H1 (cell line): ENCODE data around the gene HADHB. TPM values are rescaled to one million over a fixed set of nuclear protein-coding genes. Genes with fewer than 3 reads are reported as not detected.

Experiments used
- CTCF ChIA-PET: fragments of 300-600 bp; sonication (Branson Sonifier 250); formaldehyde crosslinking; loops from one replicate; lab custom pipeline; 2021; ENCODE audit not compliant: partially characterized antibody; lab: Charles Lee
- POLR2A ChIA-PET: fragments of 300-600 bp; sonication (Branson Sonifier 250); formaldehyde crosslinking; loops from one replicate; lab custom pipeline; 2021; ENCODE audit warnings: inconsistent platforms; ENCODE audit not compliant: partially characterized antibody; lab: Charles Lee
- DNase-seq, 2 experiments: peaks; one replicate each; pipeline versions ENCODE4 v3.0.0 to v3.0.0-alpha.2; 2010 to 2022; ENCODE audit warnings: low spot score in 2 of 2, low read depth in 1 of 2, mixed read lengths in 1 of 2
- FAIRE-seq: peaks from 2 replicates; lab custom pipeline; 2011; peaks lifted over from hg19 to GRCh38; lab: Jason Lieb, UNC
- H2AFZ ChIP-seq: 2 replicates; pipeline ENCODE4 v1.8.1; 2012; ENCODE audit warnings: low read length, inconsistent platforms
- H2AK5ac ChIP-seq: 2 replicates; pipeline ENCODE4 v1.6.1; 2013; ENCODE audit warnings: low read depth, low read length
- H2BK120ac ChIP-seq: replicated peaks from 2 replicates; pipeline ENCODE3; 2013; ENCODE audit warnings: low read depth, low read length, inconsistent platforms
- H2BK12ac ChIP-seq: 2 replicates; pipeline ENCODE4 v1.6.1; 2013; ENCODE audit warnings: low read depth, low read length
- H2BK15ac ChIP-seq: 2 replicates; pipeline ENCODE4 v1.6.1; 2013; ENCODE audit warnings: low read length
- H2BK20ac ChIP-seq: 2 replicates; pipeline ENCODE4 v1.6.1; 2013; ENCODE audit warnings: low read length
- H2BK5ac ChIP-seq: 2 replicates; pipeline ENCODE4 v1.6.1; 2013; ENCODE audit warnings: low read depth, low read length
- H3K14ac ChIP-seq: 2 replicates; pipeline ENCODE4 v1.6.1; 2013; ENCODE audit warnings: inconsistent platforms; ENCODE audit not compliant: insufficient read length
- H3K18ac ChIP-seq: 2 replicates; pipeline ENCODE4 v1.6.1; 2013; ENCODE audit warnings: low read length; ENCODE audit errors: extremely low read depth
- H3K23ac ChIP-seq: 2 replicates; pipeline ENCODE4 v1.6.1; 2013; ENCODE audit warnings: inconsistent platforms; ENCODE audit not compliant: insufficient read length
- H3K23me2 ChIP-seq: 2 replicates; pipeline ENCODE4 v1.6.1; 2013; ENCODE audit warnings: low read depth, low read length
- H3K27ac ChIP-seq: 2 replicates; pipeline ENCODE4 v1.6.1; 2011; ENCODE audit warnings: low read depth, low read length, inconsistent platforms
- H3K27me3 ChIP-seq, 4 experiments: replicated peaks in 1 of 4; 1 replicate in 1 of 4; 2 replicates in 3 of 4; pipeline versions ENCODE4 v1.6.1 to v1.8.1; 2011 to 2013; ENCODE audit warnings: low read length in 3 of 4, mild to moderate bottlenecking in 3 of 4, inconsistent platforms in 2 of 4, mixed read lengths in 2 of 4, moderate library complexity in 1 of 4; ENCODE audit not compliant: control insufficient read depth in 3 of 4, insufficient read depth in 3 of 4; ENCODE audit errors: extremely low read depth in 1 of 4
- H3K36me3 ChIP-seq, 4 experiments: 2 replicates each; pipeline versions ENCODE4 v1.6.1 to v1.8.1; 2011 to 2013; ENCODE audit warnings: mild to moderate bottlenecking in 4 of 4, low read length in 3 of 4, moderate library complexity in 2 of 4, control low read depth in 1 of 4, inconsistent platforms in 1 of 4; ENCODE audit not compliant: insufficient read depth in 4 of 4, control insufficient read depth in 2 of 4
- H3K4ac ChIP-seq: replicated peaks from 2 replicates; pipeline ENCODE3; 2013; ENCODE audit warnings: low read length, low read depth, mixed read lengths, inconsistent platforms; ENCODE audit not compliant: insufficient read length
- H3K4me1 ChIP-seq, 4 experiments: replicated peaks in 1 of 4; 1 replicate in 1 of 4; 2 replicates in 3 of 4; pipeline versions ENCODE4 v1.6.1 to v1.8.1; 2011 to 2013; ENCODE audit warnings: low read length in 3 of 4, inconsistent platforms in 2 of 4, mixed read lengths in 1 of 4; ENCODE audit not compliant: insufficient read depth in 4 of 4, control insufficient read depth in 3 of 4
- H3K4me2 ChIP-seq, 2 experiments: 2 replicates each; pipeline versions ENCODE4 v1.6.1 to v1.8.1; 2011 to 2013; ENCODE audit warnings: low read depth in 2 of 2, low read length in 2 of 2, control low read depth in 1 of 2, inconsistent platforms in 1 of 2, mild to moderate bottlenecking in 1 of 2; ENCODE audit not compliant: insufficient read depth in 1 of 2
- H3K4me3 ChIP-seq, 4 experiments: fragments of 200-600, 300-600 bp in 1 of 4; sonication (generic), shearing (Covaris generic), sonication (Bioruptor Twin) in 1 of 4; 2 replicates each; pipeline versions ENCODE4 v1.5.1 to v1.8.1; 2011 to 2016; ENCODE audit warnings: low read length in 4 of 4, low read depth in 3 of 4, control low read depth in 2 of 4, inconsistent platforms in 2 of 4, mild to moderate bottlenecking in 2 of 4, mixed read lengths in 1 of 4, moderate library complexity in 1 of 4; ENCODE audit not compliant: insufficient read depth in 2 of 4; ENCODE audit errors: extremely low read depth in 1 of 4
- H3K56ac ChIP-seq: replicated peaks from 2 replicates; pipeline ENCODE3; 2013; ENCODE audit warnings: low read depth, mild to moderate bottlenecking, mixed read lengths, low read length, inconsistent platforms; ENCODE audit not compliant: insufficient read length
- H3K79me1 ChIP-seq: 2 replicates; pipeline ENCODE4 v1.6.1; 2013; ENCODE audit warnings: low read depth, low read length, control low read depth
- H3K79me2 ChIP-seq, 2 experiments: 2 replicates each; pipeline versions ENCODE4 v1.6.1 to v1.8.1; 2012 to 2013; ENCODE audit warnings: low read length in 2 of 2, mild to moderate bottlenecking in 2 of 2, inconsistent platforms in 1 of 2; ENCODE audit not compliant: insufficient read depth in 2 of 2, control insufficient read depth in 1 of 2
- H3K9ac ChIP-seq, 4 experiments: replicated peaks in 1 of 4; 1 replicate in 1 of 4; 2 replicates in 3 of 4; pipeline versions ENCODE4 v1.6.1 to v1.8.1; 2011 to 2013; ENCODE audit warnings: low read depth in 3 of 4, low read length in 3 of 4, control low read depth in 2 of 4, mild to moderate bottlenecking in 2 of 4, moderate library complexity in 2 of 4, inconsistent platforms in 1 of 4; ENCODE audit errors: extremely low read depth in 1 of 4
- H3K9me3 ChIP-seq, 2 experiments: 2 replicates each; pipeline versions ENCODE4 v1.6.1 to v1.8.1; 2012 to 2013; ENCODE audit warnings: mild to moderate bottlenecking in 2 of 2, moderate library complexity in 2 of 2, control low read depth in 1 of 2, inconsistent platforms in 1 of 2, low read depth in 1 of 2, low read length in 1 of 2, mixed read lengths in 1 of 2; ENCODE audit not compliant: insufficient read depth in 2 of 2
- H4K20me1 ChIP-seq, 2 experiments: replicated peaks in 1 of 2; 2 replicates each; pipeline versions ENCODE3 to v1.8.1; 2011 to 2013; ENCODE audit warnings: inconsistent platforms in 2 of 2, low read length in 2 of 2, mild to moderate bottlenecking in 1 of 2; ENCODE audit not compliant: insufficient read depth in 2 of 2, control insufficient read depth in 1 of 2
- H4K5ac ChIP-seq: 2 replicates; pipeline ENCODE4 v1.6.1; 2013; ENCODE audit warnings: low read length, low read depth, mixed read lengths, inconsistent platforms; ENCODE audit not compliant: insufficient read length
- H4K8ac ChIP-seq: 2 replicates; pipeline ENCODE4 v1.8.0; 2013; ENCODE audit warnings: mild to moderate bottlenecking, moderate library complexity, low read length, inconsistent platforms; ENCODE audit not compliant: insufficient read depth; ENCODE audit errors: extremely low read depth
- H4K91ac ChIP-seq: replicated peaks from 2 replicates; pipeline ENCODE3; 2013; ENCODE audit warnings: low read length, mixed read lengths, inconsistent platforms; ENCODE audit not compliant: insufficient read length
- ASH2L ChIP-seq: fragments of 200-600, 300-600 bp; sonication (generic); IDR thresholded peaks from one replicate; pipeline ENCODE4 v1.7.1; 2017; ENCODE audit warnings: low read length
- CBX8 ChIP-seq: fragments of 300-800, 300-1000 bp; sonication (generic); IDR thresholded peaks from 2 replicates; pipeline ENCODE4 v1.7.1; 2016; ENCODE audit warnings: low read depth, low read length, borderline replicate concordance
- CHD1 ChIP-seq: IDR thresholded peaks from 2 replicates; pipeline ENCODE4 v1.6.1; 2012; ENCODE audit warnings: low read depth, low read length, improper control_type of control experiment
- CTBP2 ChIP-seq: IDR thresholded peaks from 2 replicates; pipeline ENCODE4 v1.7.0; 2011; ENCODE audit warnings: borderline replicate concordance, mild to moderate bottlenecking, moderate library complexity, mixed read lengths, low read length; ENCODE audit not compliant: insufficient read depth, insufficient read length
- E2F6 ChIP-seq: IDR thresholded peaks from 2 replicates; pipeline ENCODE4 v1.6.1; 2012; ENCODE audit warnings: inconsistent platforms
- EGR1 ChIP-seq: IDR thresholded peaks from 2 replicates; pipeline ENCODE4 v1.6.1; 2011; ENCODE audit warnings: low read depth, low read length, borderline replicate concordance
- FOSL1 ChIP-seq: IDR thresholded peaks from 2 replicates; pipeline ENCODE4 v1.6.1; 2011; ENCODE audit warnings: mild to moderate bottlenecking, low read depth, low read length, moderate library complexity; ENCODE audit not compliant: insufficient read depth
- KDM1A ChIP-seq: fragments of 200-600, 300-600 bp; sonication (generic); IDR thresholded peaks from 2 replicates; pipeline ENCODE4 v1.7.1; 2016; ENCODE audit warnings: mild to moderate bottlenecking, low read length, borderline replicate concordance
- POLR2A ChIP-seq, 2 experiments: IDR thresholded peaks; 1 replicate in 1 of 2; 2 replicates in 1 of 2; pipeline ENCODE4 v1.6.1; 2011; ENCODE audit warnings: low read depth in 2 of 2, low read length in 2 of 2, mild to moderate bottlenecking in 2 of 2; ENCODE audit errors: control extremely low read depth in 1 of 2
- RFX5 ChIP-seq: IDR thresholded peaks from 2 replicates; pipeline ENCODE4 v1.6.1; 2011; ENCODE audit warnings: low read depth, low read length, improper control_type of control experiment, borderline replicate concordance
- RNF2 ChIP-seq: fragments of 200-900, 300-1000 bp; sonication (generic); IDR thresholded peaks from 2 replicates; pipeline ENCODE4 v1.7.1; 2016; ENCODE audit warnings: borderline replicate concordance, low read depth, mild to moderate bottlenecking, antibody characterized with exemption, low read length; ENCODE audit not compliant: poor library complexity, severe bottlenecking; ENCODE audit errors: missing control alignments
- SUZ12 ChIP-seq: fragments of 200-600 bp; sonication (generic); IDR thresholded peaks from 2 replicates; pipeline ENCODE4 v1.6.1; 2012; ENCODE audit warnings: mild to moderate bottlenecking, inconsistent platforms, low read length, moderate library complexity, mixed read lengths
- TAF1 ChIP-seq: IDR thresholded peaks from 2 replicates; pipeline ENCODE4 v1.6.1; 2011; ENCODE audit warnings: mild to moderate bottlenecking, low read depth, low read length
- TBP ChIP-seq: IDR thresholded peaks from 2 replicates; pipeline ENCODE4 v1.6.1; 2011; ENCODE audit warnings: low read depth, low read length, improper control_type of control experiment
- TCF12 ChIP-seq: IDR thresholded peaks from 2 replicates; pipeline ENCODE4 v1.6.1; 2011; ENCODE audit warnings: low read depth, mild to moderate bottlenecking, low read length
- polyA plus RNA-seq, 7 experiments: library from polyadenylated mRNA; depleted of rRNA in 3 of 7; stranded (reverse) in 5 of 7; unstranded in 2 of 7; fragments of >200 nt in 5 of 7; fragments of 200-250 nt in 2 of 7; gene quantifications; 1 replicate in 5 of 7; 2 replicates in 1 of 7; 4 replicates in 1 of 7; pipeline versions ENCODE4 v1.2.1 to v1.2.3, GENCODE V29; 2011 to 2013; ENCODE audit warnings: missing spikeins in 2 of 7, mixed read lengths in 2 of 7
- total RNA-seq: library from RNA; stranded (reverse); fragmentation: NEBNext Ultra II Directional; extraction: Animal tissue kit (Norgen Biotek cat#: 25700); gene quantifications from 2 replicates; pipeline ENCODE4 v1.2.1, GENCODE V29; 2021

The HADHB gene
- total and polyA plus RNA-seq, 2 of the 8 experiments (the other 6 are each of a cell fraction or from before 2014, with no cell fraction given), result 47.7 to 52.3 TPM

DNA sequence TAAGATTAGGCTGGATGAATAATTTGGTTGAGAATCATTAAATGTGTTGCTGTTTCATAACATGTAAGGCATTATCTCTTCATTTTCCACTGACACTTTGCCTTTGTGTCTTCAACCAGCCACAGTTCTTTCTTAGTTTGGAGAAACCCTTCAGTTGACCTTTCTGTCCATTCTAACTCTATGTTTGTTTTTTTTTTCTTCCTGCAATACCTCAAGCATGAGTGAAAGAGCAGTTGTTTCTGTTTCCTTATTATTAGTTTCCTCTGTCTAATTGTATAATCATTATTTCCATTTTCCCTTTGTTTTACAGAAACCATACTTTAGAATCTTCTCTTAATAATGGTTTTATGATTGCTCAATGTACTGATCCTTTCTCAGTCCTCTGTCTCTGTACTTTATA lies 25.6 kb downstream of the HADHB start:
- Histone ChIP-seq H2BK15ac (no peak overlapping the region), H3K36me3 (peaks cover 0 to 6% (median 3%) of the 10 kb centered on the region in 4 experiments; a peak in 4 of 8 replicates), H3K23me2 (no peaks in the 10 kb centered on the region), H3K9ac (no peak overlapping the region), H4K91ac (no peak overlapping the region), H3K18ac (no peak overlapping the region), H2BK20ac (no peak overlapping the region), H3K23ac (no peak overlapping the region), H3K4ac (no peak overlapping the region), H4K20me1 (peaks cover 0 to 2% of the 10 kb centered on the region in 2 experiments), H3K56ac (no peak overlapping the region), H4K8ac (no peak overlapping the region), H3K27ac (no peak overlapping the region), H2BK12ac (no peak overlapping the region), H3K4me2 (no peak overlapping the region), H2AK5ac (no peak overlapping the region), H3K4me1 (no peaks in the 10 kb centered on the region), H4K5ac (no peak overlapping the region), H3K27me3 (peaks cover 0 to 1% (median 0%) of the 10 kb centered on the region in 4 experiments; a peak in 1 of 7 replicates), H2BK120ac (no peak overlapping the region), H2BK5ac (no peak overlapping the region), H3K79me2 (no peaks in the 10 kb centered on the region), H3K4me3 (no peak overlapping the region), H3K79me1 (no peaks in the 10 kb centered on the region), H3K9me3 (no peaks in the 10 kb centered on the region), H2AFZ (no peak overlapping the region), H3K14ac (no peak overlapping the region)
- CTCF ChIA-PET, result interaction anchor here (0.6 to 1.1 kb wide), 4 partner anchors 12 to 43 kb away, joined by 3 read pairs; no protein-coding TSS in a partner anchor
- TF ChIP-seq SUZ12, result no peak
- no peak for TF ChIP-seq E2F6
- no peak for TF ChIP-seq FOSL1
- no peak for TF ChIP-seq POLR2A (IDR thresholded peaks at IDR 0.05; ENCODE audit: control extremely low read depth in 1 of 2, low read depth in 2 of 2, low read length in 2 of 2)
- no peak for TF ChIP-seq CBX8
- no peak for TF ChIP-seq TBP
- no peak for TF ChIP-seq TAF1
- no peak for TF ChIP-seq CTBP2
- TF ChIP-seq CHD1, result no peak
- no peak for TF ChIP-seq RFX5
- TF ChIP-seq RNF2, result no peak
- TF ChIP-seq EGR1, result no peak
- TF ChIP-seq ASH2L, result no peak
- no peak for TF ChIP-seq KDM1A
- TF ChIP-seq TCF12, result no peak
- POLR2A ChIA-PET, result interaction anchor here (1.0 to 2.0 kb wide), 4 partner anchors 9 to 34 kb away, joined by 3 to 4 read pairs (median 3); no protein-coding TSS in a partner anchor
- no peak for DNase-seq
- no peak for FAIRE-seq
